Measurements from ENCODE around the gene TMEM234. TPM values are rescaled to one million over a fixed set of nuclear protein-coding genes. Genes with fewer than 3 reads are reported as not detected.
A peak's percentile ranks its signal among the peaks of the same experiment; 100 is the strongest.

TMEM234 gene
- polyA plus RNA-seq, 10 donors: 8.0 to 16.0 (median 9.1) TPM

DNA sequence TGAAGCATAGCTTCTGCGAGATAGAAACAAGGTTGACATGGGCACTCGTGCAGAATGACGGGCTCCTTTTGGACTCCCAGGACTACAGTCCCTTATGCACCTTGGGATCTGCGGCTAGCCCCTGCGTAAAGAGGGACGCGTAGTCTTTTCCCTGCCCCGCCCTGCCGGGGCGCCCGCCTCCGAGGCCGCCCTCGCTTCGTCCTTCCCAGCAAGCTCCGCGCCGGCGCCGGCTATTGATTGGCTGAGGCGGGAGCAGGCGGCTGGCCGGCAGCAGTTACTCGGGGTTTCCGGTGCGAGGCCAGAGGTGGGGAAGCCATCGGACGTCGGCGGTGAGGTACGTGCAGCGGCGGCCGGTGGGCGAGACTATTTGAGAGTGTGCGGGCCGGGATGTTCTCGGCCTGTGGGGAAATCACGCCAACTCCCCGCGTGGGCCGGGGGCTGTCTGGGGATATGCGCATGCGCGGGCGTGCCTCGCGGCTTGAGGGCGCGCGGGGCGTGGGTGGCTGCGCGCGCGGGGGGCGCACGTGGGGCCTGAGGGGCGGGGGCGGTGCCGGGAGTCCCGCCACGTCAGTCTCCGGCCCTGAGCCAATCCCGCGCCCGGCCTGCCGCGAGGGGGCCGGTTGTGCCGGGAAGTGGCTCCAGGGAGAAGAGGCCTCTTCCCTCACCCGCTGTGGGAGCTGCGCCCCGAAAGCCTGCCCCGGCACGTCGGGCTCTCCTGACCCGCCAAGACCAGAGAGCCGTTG is 42.5 kb downstream of the TMEM234 start, which contains the start of gene TXLNA:
Gene TXLNA (plus strand): TSS at position 233 of the 743 bp plus-strand sequence. CDS start 671 bp downstream, outside the sequence.
- DNase-seq: peak; percentile 93 to 99 (median 96)

DNA sequence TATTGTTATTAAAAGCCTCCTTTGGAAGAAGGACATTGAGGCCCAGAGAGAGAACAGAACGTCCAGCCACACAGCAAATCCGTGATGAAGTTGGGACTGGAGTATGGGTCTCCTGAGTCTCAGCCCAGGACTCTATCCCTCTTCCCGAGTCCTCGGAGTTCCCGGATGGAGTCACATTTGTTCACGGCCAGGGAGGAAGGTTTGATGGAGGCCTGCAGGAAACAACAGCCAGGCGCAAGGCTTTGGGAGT is 43.0 kb downstream of the TMEM234 start:
- no peak for DNase-seq

DNA sequence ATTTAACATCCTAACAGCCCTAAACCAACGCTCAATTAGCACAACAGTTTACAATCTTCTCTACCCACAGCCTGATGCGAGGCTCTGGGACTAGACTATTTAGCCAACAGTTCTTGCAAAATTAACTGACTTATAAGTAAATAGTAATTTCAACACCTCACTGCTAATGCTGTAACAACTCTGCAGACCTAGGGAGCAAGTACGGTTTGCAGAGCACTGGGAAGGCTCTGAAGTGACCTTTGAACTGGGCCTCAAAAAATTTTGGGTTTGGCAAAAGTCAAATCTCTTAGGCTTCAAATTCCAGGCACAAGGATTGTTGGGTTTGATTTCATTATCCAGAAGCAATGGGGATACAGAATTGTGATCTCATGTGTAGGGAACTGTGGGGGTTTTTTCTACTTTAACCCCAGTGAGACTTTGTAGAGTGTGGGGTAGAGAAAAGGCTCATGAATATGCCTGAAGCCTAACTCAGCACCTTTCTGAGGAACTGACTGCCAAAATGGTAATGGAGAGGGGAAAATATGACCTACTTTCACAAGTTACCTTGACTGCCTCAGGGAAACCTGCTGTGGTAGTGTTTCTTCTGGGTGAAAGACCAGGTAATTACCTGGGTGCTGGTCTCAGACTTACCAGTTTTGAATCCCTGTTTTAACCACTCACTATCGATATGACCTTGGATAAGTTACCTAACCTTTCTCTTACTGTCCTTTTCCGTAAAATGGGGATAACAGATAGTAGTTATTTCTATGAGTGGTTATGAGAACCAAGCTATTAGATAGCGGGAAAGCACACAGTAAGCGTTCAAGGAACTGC is 43.6 kb downstream of the TMEM234 start:
- no peak for DNase-seq

DNA sequence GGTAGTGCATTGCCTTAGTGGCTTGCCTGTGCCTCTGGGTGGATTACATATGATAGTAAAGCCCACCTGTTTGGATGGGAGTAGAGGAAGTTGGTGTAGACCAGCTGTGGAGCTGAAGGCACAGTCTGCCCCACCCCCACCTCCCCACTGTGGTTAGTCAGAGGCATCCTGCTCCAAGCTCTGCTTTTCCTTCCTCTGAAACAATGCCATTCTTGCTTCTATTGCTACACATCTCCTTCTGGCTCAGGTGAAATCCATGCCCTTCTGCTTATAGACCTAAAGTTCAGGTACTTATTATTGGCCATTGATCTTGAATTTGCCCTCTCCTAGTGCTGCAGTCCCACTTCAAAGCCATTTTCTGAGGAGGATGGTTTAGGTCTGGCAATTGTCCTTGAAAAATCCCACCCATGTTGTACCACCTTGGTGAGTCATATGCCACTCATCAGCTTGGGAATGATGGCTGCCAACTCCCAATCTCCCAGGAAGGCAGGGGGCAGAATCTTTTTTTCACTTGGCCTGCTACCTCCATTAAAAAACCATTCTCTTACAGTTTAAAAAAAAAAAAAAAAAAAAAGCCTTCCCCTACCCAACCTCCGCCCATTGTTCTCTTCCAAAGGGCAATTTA is 49.4 kb downstream of the TMEM234 start:
- DNase-seq: no peak

DNA sequence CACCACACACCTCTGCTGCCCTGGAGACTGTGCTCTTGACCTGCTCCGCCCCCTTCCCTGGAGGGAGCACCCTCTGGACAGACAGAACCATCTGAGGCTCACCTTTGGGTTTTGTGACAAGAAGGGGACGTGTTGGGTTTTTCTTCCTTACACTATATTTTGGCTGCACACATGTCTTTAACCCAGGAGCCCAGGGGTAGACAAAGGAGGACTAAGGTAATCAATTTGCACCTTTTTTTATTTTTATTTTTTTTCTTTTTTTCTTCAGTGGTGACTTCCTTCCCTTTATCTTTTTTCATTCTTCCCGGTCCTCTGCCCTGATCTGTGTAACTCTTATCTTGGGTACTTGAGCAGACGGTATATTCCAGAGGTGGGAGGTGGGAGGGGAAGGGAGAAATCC is 51.2 kb downstream of the TMEM234 start:
- no peak for DNase-seq

Other genes with a start within 250 kb of the TMEM234 start
- gene KHDRBS1, start 208.5 kb downstream of the TMEM234 start, polyA plus RNA-seq (ENCODE audit: insufficient read length in 10 of 10): 100 to 1,000 TPM; 120 to 169 (median 138) TPM
- gene TMEM39B, start 149.4 kb downstream of the TMEM234 start, polyA plus RNA-seq (ENCODE audit: insufficient read length in 10 of 10): 10 to 100 TPM; 11.6 to 19.1 (median 13.2) TPM
- 10 to 100 TPM; 20.4 to 35.1 (median 25.1) TPM for gene KPNA6, start 114.3 kb downstream of the TMEM234 start, polyA plus RNA-seq (ENCODE audit: insufficient read length in 10 of 10)
- 10 to 100 TPM; 27.8 to 44.4 (median 33.7) TPM for gene TXLNA, start 42.7 kb downstream of the TMEM234 start, polyA plus RNA-seq (ENCODE audit: insufficient read length in 10 of 10)
- gene CCDC28B, start 21.8 kb downstream of the TMEM234 start, polyA plus RNA-seq (ENCODE audit: insufficient read length in 10 of 10): 10 to 100 TPM; 28.8 to 60.1 (median 46.8) TPM
- 1 to 10 TPM; 2.0 to 4.9 (median 3.1) TPM for gene IQCC, start 16.7 kb downstream of the TMEM234 start, polyA plus RNA-seq (ENCODE audit: insufficient read length in 10 of 10)
- under 1 TPM; 0.19 to 0.94 (median 0.31) TPM for gene DCDC2B, start 13.3 kb downstream of the TMEM234 start, polyA plus RNA-seq (ENCODE audit: insufficient read length in 10 of 10)
- 100 to 1,000 TPM; 146 to 185 (median 164) TPM for gene EIF3I, start 54 bp upstream of the TMEM234 start, polyA plus RNA-seq (ENCODE audit: insufficient read length in 10 of 10)
- gene FAM167B, start 24.9 kb upstream of the TMEM234 start, polyA plus RNA-seq (ENCODE audit: insufficient read length in 10 of 10): 1 to 10 TPM; 2.1 to 6.7 (median 3.9) TPM
- 10 to 100 TPM in 1 of 10 donors, 1 to 10 TPM in 2, under 1 TPM in 7; 0.26 to 14.1 (median 0.74) TPM for gene LCK, start 28.9 kb upstream of the TMEM234 start, polyA plus RNA-seq (ENCODE audit: insufficient read length in 10 of 10)
- gene HDAC1, start 69.7 kb upstream of the TMEM234 start, polyA plus RNA-seq (ENCODE audit: insufficient read length in 10 of 10): 10 to 100 TPM; 27.5 to 50.3 (median 41.3) TPM
- 100 to 1,000 TPM; 129 to 217 (median 146) TPM for gene MARCKSL1, start 113.9 kb upstream of the TMEM234 start, polyA plus RNA-seq (ENCODE audit: insufficient read length in 10 of 10)
- gene FAM229A, start 140.1 kb upstream of the TMEM234 start, polyA plus RNA-seq (ENCODE audit: insufficient read length in 10 of 10): 1 to 10 TPM; 1.7 to 8.1 (median 4.7) TPM
- 1 to 10 TPM in 6 of 10 donors, under 1 TPM in 4; 0.82 to 5.1 (median 1.8) TPM for gene TSSK3, start 140.2 kb upstream of the TMEM234 start, polyA plus RNA-seq (ENCODE audit: insufficient read length in 10 of 10)
- gene BSDC1, start 172.1 kb upstream of the TMEM234 start, polyA plus RNA-seq (ENCODE audit: insufficient read length in 10 of 10): 10 to 100 TPM; 34.3 to 43.8 (median 40.0) TPM
- gene ZBTB8B, start 242.7 kb upstream of the TMEM234 start, polyA plus RNA-seq (ENCODE audit: insufficient read length in 10 of 10): under 1 TPM; 0.07 to 0.22 (median 0.14) TPM

Measured in muscle of back (tissue), 11 donors.